Stimulated activated CD8-positive, alpha-beta memory T cell treated with anti-CD3 and anti-CD28 coated beads, Interleukin-7, amount 100 ng/mL, for 24 hours (primary cell): ENCODE results near the gene INTS11.
"Not testable (repeated sequence)": the region's sequence is repeated elsewhere in the genome, so short reads cannot be mapped to it uniquely, and the experiment has no call there.

ENCODE experiments used
- DNase-seq: peaks from one replicate; pipeline ENCODE4 v3.0.0-alpha.2; 2020; ENCODE audit warnings: low read depth

INTS11 gene

GRCh38 chr1:1324524-1325287 lies at the start of gene INTS11, which contains the start of gene CPTP:
Gene INTS11 (minus strand): TSS chr1:1324660. CDS start chr1:1324608, 52 bp downstream.
Gene CPTP (plus strand): TSS chr1:1324802. CDS start chr1:1326911, 2,109 bp downstream.
- DNase-seq: peak; percentile 88

DNA sequence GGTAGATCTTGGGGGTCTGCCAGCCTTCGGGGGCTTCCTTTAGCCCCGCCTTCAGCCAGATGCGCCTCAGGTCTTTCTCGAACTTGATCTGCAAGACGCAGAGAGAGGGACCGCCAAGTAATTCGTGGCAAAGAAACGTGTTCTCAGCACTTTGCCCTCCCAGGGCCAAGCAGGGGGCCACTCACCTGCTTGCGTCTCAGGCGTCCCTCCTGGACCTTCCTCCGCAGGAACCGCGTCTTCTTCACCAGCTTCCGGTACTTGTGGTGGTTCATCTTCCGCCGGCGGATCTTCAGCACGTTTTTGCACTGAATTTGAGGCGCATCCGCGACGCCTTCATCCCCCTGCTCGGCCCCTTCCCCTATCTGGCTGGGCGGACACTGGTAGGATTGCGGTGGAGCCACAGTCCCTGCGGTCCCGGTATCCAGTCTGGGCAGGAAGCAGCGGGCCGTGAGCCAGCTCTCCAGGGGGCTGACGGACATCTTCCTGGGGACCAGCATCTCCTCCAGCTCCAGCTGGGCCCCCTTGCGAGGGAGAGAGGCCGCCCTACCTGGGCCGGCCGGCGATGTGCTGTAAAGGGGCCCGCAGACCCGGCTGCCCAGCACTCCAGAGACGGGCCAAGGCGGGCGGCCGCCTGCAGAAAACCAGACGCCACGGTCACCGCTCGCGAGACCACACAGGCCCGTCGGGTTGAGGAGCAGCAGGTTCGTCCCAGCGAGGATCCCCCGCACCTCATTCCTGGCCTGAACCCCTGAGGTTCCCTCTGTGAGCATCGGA lies 49.5 kb upstream of the INTS11 start:
- no peak for DNase-seq

DNA sequence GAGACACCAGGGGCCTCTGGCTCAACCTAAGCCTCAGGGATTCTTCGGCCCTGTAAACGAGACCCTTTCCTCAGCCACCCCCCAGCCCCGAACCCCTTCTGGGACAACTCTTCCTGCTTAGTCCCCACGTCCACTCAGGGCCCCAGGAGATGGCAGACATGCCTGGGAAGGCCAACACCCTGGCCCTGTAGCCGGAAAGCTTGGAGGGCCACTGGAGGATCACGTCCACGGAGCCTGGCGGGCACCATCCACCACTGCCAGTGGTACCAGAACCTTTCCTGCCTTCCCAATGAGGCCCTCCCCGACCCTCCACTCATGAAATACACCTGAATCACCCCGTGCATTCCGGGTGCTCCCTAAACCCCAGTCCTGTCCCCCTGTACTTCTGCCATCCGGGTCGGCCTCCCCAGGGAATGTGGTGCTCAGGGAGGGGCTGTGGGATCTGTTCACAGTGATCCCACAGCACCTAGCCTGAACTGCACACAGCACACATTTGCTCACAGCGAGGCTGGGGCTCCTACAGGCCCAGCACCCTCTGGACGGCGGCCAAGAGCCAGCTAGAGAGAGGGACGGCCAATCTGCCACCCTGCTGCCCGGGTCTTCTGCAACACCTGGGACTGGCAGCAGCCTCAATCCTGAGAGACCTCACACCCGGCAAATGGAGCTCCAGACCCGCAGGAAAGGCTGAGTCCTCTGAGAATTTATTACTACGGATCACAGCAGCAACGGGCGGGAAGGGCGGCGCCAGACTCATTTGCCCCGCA lies 48.8 kb upstream of the INTS11 start:
- no peak for DNase-seq

GRCh38 chr1:1371746-1372711 lies 47.6 kb upstream of the INTS11 start:
- DNase-seq: peak; percentile 75

GRCh38 chr1:1371364-1371745 lies 46.9 kb upstream of the INTS11 start:
- no peak for DNase-seq

DNA sequence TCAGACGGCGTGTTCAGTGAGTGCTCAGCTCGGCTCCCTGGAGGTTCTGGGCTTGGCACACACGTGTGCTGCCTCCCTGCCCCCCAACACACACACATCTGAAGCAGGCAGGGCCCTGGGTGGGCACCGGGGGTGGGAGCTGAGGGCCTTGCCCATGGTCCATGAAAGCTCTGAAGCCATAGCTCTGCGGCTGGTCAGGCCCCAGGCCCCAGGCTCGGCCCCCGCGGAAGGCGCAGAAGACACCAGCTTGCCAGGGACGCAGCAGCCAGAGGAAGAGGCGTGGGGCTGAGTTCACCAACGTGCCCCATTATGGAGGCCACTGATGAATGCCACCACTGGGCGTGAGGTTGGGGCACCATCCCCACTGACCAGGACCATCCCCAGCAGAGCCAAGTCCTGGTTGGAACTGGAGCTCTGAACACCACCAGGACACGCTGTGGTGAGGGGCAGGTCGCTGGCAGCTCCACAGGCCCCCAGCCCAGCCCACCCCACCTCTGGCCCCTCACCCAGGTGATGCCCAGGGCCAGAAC lies 46.4 kb upstream of the INTS11 start:
- no peak for DNase-seq

DNA sequence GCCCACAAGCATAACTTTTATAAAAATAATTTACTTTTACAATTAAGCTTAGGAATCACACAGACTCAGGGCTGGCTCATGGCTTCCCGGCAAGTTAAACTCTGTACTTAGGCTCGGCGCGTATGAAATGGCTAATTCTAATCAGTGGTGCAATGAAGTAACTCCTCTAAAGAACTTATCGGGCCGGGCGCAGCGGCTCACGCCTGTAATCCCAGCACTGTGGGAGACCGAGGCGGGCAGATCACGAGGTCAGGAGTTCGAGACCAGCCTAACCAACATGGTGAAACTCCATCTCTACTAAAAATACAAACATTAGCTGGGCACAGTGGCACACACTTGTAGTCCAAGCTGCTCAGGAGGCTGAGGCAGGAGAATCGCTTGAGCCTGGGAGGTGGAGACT lies 45.6 kb upstream of the INTS11 start:
- DNase-seq: not testable (repeated sequence)

DNA sequence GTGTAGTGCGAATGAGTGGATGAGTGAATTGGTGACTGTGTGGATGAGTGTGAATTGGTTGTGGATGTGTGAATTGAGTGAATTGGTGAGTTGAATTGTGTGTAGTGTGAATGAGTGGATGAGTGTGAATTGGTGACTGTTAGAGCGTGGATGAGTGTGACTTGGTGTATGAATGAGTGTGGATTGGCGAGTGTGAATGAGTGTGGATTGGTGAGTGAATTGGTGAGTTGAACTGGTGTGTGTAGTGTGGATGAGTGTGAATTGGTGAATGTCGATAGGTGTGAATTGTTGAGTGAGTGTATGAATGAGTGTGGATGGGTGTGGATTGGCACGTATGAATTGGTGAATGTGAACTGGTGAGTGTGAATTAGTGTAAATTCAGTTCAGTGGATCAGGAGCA lies 42.9 kb upstream of the INTS11 start:
- DNase-seq: no peak

DNA sequence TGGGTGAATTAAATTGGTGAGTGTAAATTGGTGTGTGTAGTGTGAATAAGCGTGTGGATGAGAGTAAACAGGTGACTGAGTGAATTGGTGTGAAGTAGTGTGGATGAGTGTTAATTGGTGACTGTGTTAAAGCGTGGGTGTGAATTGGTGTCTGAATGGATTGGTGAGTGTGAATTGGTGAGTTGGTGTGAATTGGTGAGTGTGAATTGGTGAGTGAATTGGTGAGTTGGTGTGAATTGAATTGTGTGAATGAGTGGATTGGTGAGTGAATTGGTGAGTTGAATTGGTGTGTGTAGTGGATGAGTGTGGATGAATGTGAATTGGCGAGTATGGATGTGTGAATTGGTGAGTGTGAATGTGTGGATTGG lies 42.2 kb upstream of the INTS11 start:
- DNase-seq: no peak

DNA sequence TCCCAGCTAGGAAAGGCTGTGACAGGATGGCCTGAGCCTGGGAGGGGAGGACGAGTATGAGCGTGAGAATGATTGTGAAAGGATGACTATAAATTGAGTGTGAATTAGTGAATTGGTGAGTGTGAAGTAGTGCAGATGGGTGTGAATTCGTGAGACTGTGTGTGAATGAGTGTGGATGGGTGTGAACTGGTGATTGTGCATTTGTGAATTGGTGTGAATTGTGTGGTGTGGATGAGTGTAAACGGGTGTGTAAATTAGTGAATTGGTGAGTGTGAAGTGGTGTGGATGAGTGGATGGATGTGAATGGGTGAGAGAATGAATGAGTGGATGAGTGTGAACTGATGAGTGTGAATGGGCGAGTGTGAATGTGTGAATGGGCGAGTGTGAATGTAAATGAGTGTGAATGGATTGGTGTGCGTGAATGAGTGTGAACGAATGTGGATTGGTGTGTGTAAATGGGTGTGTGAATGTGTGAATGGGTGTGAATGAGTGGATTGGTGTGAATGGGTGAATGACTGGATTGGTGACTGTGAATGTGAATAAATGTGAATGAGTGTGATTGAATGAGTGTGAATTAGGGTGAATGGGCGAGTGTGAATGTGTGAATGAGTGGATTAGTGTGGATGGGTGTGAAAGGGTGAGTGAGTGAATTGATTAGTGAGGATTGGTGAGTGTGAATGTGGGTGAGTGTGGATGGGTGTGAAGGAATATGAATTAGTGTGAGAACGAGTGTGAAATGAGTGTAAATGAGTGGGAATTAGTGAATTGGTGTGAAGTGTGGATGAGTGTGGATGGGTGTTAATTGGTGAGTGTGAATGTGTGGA lies 41.6 kb upstream of the INTS11 start:
- no peak for DNase-seq

DNA sequence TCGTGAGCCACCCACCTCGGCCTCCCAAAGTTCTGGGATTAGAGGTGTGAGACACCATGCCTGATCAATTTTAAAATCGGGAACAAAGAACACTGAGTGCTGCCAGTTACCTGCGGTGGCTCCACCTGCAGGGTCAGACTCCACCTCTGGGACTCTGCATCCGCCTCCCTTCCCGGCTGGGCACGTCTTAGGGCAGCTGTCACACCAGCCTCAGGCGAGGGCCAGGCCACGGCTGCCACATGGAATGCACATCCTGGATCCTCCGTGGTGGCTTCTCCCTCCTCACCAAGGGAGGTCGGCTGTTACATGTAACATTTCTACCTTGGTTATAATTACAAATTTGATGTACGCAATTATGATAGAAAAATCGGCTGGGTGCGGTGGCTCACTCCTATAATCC lies 39.8 kb upstream of the INTS11 start:
- no peak for DNase-seq

DNA sequence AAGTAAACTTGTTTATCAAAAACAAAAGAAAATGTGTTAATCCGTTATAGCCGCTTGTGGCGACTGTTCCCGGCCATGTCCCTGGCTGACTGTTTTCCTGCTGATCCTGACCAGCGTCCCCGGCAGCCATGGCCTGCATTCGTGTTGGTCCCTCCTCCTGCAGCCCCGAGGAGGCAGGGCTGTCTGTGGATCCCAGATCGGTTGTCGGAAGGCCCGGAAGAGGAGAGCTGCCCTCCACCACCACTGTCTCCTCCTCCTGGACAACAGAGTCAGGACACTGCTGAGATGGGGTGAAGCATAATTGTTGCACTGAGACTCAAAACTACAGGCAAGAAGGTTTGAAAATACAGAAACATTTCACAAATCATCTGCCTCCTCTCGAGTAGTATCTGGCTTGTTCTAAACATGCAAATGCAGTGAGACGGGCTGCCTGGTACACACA lies 37.5 kb upstream of the INTS11 start:
- DNase-seq: no peak

- no peak for DNase-seq
Measured at GRCh38 chr1:1361233-1361981, 36.9 kb upstream of the INTS11 start.

- no peak for DNase-seq
Measured at GRCh38 chr1:1360506-1361169, 36.2 kb upstream of the INTS11 start.

DNA sequence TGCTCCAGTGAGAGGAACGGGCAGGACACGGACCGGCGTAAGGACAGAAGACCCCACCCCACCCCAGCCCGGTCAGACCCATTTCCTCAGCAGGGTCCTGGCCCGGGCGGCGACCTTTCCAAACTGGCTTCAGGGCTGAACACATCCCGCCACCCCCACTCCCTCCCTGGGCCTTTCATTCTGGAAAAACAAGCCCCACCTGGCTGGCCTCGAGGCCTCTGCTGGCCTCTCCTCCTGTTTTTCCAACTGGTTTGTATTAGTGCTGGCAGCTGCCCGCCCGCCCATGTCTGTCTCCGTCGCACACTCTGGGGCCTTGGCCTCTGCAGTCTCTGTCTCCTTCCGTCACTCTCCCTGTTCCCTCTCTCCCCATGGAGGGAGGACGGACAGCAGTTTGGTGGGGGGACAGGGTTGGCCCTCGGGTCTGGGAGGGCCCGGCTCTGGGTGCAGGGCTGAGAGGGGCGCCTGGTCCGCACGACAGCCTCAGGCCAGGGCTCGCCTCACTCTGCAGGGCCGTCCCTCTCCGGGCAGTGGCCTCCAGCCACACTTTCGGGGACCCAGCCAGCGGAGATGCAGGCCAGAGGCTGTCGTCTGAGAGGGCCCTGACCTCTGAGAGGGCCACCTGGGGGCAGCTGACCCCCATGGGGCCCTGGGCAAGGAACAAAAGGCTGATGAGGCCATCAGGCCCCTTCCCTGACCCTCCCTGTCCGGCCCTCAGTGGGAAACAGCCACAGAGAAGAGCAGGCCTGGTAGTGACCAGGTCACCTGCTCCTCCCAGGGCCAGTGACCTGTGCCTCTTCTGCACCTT lies 35.4 kb upstream of the INTS11 start:
- DNase-seq: no peak

DNA sequence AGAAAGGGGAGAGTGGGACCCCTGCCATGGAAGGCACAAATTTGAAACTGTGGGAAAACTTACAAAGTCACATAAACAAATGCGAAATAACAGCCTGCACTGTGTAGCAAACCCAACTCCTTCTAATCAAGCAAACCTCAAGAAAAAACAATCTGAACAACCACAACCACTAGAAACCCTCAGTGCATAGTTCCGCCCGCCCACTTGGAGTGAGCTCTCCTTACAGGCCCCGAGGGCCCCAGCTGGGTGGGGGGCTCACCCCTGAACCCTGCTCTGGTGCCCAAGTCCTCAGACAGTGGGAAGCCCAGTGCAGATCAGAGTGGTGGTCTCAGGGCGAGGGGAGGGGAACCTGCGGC lies 34.8 kb upstream of the INTS11 start:
- DNase-seq: no peak

DNA sequence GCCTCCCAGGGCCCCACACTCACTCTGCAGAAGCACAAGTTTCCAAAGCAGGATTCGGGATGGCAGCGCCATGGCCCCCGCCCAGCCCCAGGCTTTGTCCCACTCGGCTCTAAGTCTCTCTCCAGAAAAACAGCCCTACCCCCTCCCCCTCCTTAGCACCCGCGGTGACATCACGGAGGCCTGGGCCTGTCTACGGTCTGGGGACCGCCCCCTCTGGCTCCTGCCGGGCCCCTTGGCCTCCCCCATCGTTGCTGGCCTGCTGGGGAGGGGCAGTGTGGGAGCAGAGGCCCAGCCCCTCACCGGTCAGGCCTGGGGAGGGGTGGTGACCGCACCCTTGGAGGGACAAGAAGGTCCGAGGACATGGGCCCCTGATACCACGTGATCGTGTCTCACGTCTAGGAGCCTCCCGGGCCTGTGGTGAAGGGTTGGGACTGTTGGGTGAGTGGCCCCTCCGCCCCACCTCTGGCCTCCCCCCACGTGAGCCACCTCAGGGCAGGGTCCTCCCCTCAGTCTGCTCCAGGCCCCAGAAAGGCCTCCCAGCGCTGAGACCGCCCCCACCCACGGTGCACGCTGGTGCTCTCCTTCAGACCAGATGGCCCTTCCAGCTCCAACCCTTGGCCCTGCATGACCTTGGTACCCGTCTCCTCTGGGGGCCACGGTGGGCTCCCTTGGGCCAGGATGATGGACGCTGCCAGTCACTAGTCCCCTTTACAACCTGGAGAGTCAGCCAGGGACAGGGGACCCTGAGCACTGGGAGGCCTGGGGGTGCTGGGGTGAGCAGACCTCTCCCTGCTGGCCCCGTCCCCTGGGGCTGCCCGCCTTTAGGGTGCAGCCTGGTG lies 34.2 kb upstream of the INTS11 start, which contains the start of gene MXRA8:
MXRA8 (minus strand) TSS at position 123 of the 839 bp plus-strand sequence; CDS start at position 72, 51 bp downstream.
- no peak for DNase-seq
